HepG2 (cell line): ENCODE data around the gene HSPA1A. TPM values are rescaled to one million over a fixed set of nuclear protein-coding genes. Genes with fewer than 3 reads are reported as not detected.

Source experiments
- AFF4 ChIP-seq: sonication (generic); formaldehyde crosslinking; IDR thresholded peaks from 2 replicates; pipeline ENCODE4 v1.4.0; 2020; ENCODE audit warnings: missing genetic modification reagents
- ARID5B ChIP-seq: IDR thresholded peaks from 2 replicates; pipeline ENCODE4 v1.4.0; 2020; ENCODE audit warnings: mild to moderate bottlenecking, missing genetic modification reagents
- ATF1 ChIP-seq: IDR thresholded peaks from 2 replicates; pipeline ENCODE4 v1.6.1; 2016; ENCODE audit warnings: mild to moderate bottlenecking, control low read depth
- GLMP ChIP-seq: sonication (generic); formaldehyde crosslinking; IDR thresholded peaks from 2 replicates; pipeline ENCODE4 v1.9.0; 2021; ENCODE audit warnings: missing genetic modification reagents, mild to moderate bottlenecking, borderline replicate concordance
- MAFG ChIP-seq: sonication (generic); formaldehyde crosslinking; IDR thresholded peaks from 2 replicates; pipeline ENCODE4 v1.5.1; 2020; ENCODE audit warnings: mild to moderate bottlenecking, missing genetic modification reagents
- MXI1 ChIP-seq: IDR thresholded peaks from 3 replicates; pipeline ENCODE4 v1.6.1; 2012; ENCODE audit warnings: low read depth, low read length, inconsistent platforms, borderline replicate concordance
- PAXIP1 ChIP-seq: sonication (generic); formaldehyde crosslinking; conservative IDR thresholded peaks from 2 replicates; pipeline ENCODE4 v1.4.0; 2020; ENCODE audit warnings: mild to moderate bottlenecking, missing genetic modification reagents, moderate library complexity
- RBM22 ChIP-seq: fragments of 200-400 bp; formaldehyde crosslinking; optimal IDR thresholded peaks from 2 replicates; pipeline ENCODE3; 2017; ENCODE audit warnings: mild to moderate bottlenecking, low read length, moderate library complexity
- ZGPAT ChIP-seq: IDR thresholded peaks from 2 replicates; pipeline ENCODE4 v1.6.1; 2016; ENCODE audit warnings: mild to moderate bottlenecking
- ZNF644 ChIP-seq: IDR thresholded peaks from 2 replicates; pipeline ENCODE4 v1.6.1; 2016; ENCODE audit warnings: low read depth
- ZNF691 ChIP-seq: sonication (generic); formaldehyde crosslinking; IDR thresholded peaks from 2 replicates; pipeline ENCODE4 v1.4.0; 2020; ENCODE audit warnings: missing genetic modification reagents, low read depth, mild to moderate bottlenecking, borderline replicate concordance
- ZNF773 ChIP-seq: sonication (generic); formaldehyde crosslinking; IDR thresholded peaks from 2 replicates; pipeline ENCODE4 v1.4.0; 2020; ENCODE audit warnings: missing genetic modification reagents, borderline replicate concordance
- polyA plus RNA-seq, 8 experiments: library from polyadenylated mRNA; depleted of rRNA in 3 of 8; stranded (reverse) in 7 of 8; unstranded in 1 of 8; fragments of >200 nt; fragmentation: Illumina TruSeq in 4 of 8; extraction: Trizol in 4 of 8; gene quantifications; 2 replicates each; pipeline versions ENCODE4 v1.2.1 to v1.2.3, GENCODE V29; 2011 to 2016; ENCODE audit warnings: low read depth in 4 of 8, missing spikeins in 1 of 8, mixed read lengths in 1 of 8; ENCODE audit not compliant: insufficient read depth in 1 of 8
- total RNA-seq, 5 experiments: library from RNA; depleted of rRNA; stranded (reverse); fragments of >200 nt; fragmentation: Illumina TruSeq; extraction: Trizol; gene quantifications; 2 replicates each; pipeline ENCODE4 v1.2.3, GENCODE V29; 2016; ENCODE audit warnings: low read depth in 1 of 5

The HSPA1A gene
- total and polyA plus RNA-seq, 2 of the 13 experiments (the other 11 are each of a cell fraction or from before 2014, with no cell fraction given), result 44.5 to 85.0 TPM

GRCh38 chr6:31765910-31766794, 49.2 kb upstream of the HSPA1A start (continued):
- 0 out of 2 replicates have a peak, but pooled peaks have one; percentile 39 for TF ChIP-seq ZGPAT (CRISPR knock-in tag)
- TF ChIP-seq MXI1, result no peak; the same call in 2 of the 3 replicates
- peak; percentile 44; the same call in 1 of the 2 replicates for TF ChIP-seq ARID5B
- TF ChIP-seq ZNF691 (CRISPR knock-in tag), result peak; percentile 49; the same call in 1 of the 2 replicates
- no peak for TF ChIP-seq RBM22
- no peak for TF ChIP-seq ZNF773 (CRISPR knock-in tag)
- TF ChIP-seq MAFG (CRISPR knock-in tag), result no peak
- TF ChIP-seq AFF4 (CRISPR knock-in tag), result no peak
- no peak for TF ChIP-seq ATF1 (CRISPR knock-in tag)
- no peak for TF ChIP-seq ZNF644
- TF ChIP-seq GLMP, result no peak
- 0 out of 2 replicates have a peak, but pooled peaks have one; percentile 26 for TF ChIP-seq PAXIP1 (CRISPR knock-in tag)
